HG03575 (cell line): ENCODE data around the gene COBL.

ENCODE experiments used
- ATAC-seq: cut with Tn5 transposase; IDR thresholded peaks from one replicate; pipeline ENCODE4 v1.9.1; 2021; ENCODE audit not compliant: unreplicated experiment, insufficient number of reproducible peaks, low FRiP score; ENCODE audit errors: extremely low read depth

The COBL gene

DNA sequence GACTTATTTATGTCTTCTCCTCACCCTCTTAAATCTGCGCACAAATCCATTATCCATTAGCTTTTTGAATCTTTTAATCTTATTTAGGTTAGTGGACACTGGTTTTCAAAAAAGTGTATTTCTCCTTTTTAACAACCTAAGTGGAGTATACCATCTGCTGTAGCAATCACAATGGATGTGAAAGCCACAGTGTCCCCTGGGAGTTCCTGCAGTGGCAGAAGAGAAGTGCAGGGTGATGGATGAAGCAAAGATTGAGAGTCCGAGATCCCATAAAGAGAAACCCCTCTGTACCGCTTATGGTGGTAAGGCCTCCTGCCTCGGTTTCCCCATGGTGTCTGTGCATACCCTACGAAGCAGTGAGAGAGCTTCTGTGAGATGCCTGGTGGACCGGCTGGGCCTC is 236.4 kb downstream of the COBL start:
- no peak for ATAC-seq

DNA sequence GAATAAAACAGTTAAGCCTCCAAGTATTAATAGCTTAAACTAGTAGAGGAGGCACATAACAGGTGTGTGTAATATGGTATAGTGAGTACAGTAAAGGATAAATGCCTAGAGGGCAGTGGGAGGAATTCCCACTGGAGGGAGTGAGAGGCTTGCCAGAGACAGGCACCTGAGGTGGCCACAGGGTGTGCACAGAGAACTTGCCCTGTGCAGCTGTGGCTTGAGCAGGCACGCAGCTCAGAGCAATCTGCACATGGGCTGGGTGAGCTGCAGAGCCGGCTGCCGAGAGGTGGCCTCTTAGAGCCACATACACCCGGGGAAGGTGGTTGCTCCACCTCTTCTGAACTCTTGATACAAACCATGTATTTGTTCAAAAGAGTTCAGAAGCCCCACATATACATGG is 237.1 kb downstream of the COBL start:
- no peak for ATAC-seq

DNA sequence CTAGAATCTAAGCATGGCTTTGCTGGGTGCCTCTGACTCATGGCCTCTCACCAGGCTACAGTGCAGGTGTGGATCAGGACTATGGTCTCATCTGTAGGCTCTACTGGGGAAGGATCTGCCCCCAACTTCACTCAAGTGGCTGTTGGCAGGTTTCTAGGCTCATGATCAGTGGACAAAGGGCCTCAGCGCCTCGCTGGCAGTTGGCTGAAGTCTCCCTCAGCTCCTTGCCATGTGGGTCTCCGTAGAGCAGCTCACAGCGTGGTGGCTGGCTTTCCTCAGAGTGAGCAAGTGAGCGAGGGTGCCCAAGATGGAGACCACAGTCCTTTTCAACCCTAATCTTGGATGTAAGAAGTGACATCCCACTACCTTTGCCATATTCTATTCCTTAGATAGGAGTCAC is 238.0 kb downstream of the COBL start:
- ATAC-seq, result no peak

DNA sequence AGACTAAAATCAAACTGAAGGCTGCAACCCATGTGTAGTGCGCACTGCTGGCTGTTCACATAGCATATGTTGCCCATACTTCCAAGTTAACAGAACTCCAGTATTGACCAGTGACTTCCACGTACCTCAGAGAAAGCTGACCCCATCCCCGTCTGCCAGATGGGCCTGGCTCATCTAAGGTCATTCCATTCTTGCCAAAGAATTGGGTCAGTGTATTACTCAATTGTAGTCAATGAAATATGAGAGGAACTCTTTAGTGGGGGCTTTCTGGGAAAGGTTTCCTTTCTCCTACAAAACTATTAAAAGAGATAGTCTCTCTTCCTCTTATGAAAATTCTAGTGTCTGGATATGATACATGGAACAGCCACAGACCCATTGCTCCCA is 238.6 kb downstream of the COBL start:
- no peak for ATAC-seq

DNA sequence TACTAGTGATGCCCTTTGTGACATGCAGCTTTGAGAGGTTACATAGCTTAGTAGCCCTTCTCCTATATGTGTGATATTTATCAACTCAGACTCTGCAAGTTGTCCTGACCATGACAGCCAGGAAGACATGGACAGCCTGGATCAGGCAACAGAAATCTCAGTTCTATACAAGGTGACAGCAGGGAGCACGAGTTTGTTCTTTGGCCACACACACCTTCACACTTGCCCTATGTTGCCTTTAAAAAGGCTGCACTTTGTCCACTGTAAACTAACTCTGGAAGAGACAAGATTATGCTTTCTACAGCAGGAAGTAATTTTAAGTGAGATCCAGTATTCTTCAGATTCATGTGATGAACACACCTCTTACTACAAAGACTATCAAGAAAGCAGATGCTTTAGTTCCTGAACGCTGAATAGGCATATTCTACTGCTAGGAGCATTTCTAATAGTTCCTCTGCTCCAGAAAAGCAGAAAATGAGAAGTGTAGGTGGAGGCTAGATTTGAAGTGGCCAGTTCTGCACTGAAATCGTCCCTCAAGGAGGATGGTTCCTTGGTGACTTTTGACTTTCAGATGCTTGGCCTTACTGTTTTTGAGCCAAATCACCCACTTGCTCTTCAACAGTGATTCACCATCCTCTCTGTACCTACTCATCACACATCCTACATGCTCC is 239.2 kb downstream of the COBL start:
- no peak for ATAC-seq

DNA sequence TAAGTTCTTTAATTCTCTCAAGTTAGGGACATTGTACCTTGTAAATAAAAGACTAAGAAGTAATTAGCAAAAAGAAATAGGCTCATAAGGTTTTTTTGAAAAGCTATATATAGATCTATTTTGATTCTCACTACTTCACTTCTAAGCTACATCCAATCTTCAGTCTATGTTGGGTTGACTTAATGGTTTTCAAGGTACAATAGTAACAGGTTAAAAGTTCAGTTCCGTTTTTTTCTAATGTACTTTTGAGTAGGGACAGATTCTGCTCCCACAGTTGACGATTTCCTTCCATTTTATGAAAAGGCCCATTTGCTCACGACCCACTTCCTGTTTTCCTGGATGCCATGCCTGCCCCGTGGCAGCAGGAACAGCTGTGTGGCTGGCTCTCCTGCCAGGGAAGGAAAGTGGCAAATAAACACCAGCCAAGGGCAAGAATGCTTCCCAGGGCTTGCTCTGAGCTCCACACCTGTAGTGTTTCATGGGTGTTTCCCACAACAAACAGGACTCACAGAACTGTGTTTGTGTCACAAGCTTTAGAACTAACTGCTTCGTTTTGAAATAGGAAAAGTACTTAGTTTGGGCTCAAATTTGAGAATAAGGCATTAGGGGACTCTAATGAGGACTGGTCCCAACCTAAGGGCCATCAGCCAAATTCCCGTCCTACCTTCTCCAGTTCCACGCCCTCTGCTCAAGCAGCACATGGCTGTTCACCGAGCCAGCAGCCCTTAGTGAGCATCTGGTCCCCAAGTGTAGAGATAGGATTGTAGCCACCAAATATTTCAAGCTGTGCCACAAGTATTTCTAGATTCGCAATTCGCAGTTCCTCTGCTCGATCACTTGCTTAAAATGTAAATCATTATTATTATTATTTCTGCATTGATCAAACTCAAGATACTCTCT is 240.7 kb downstream of the COBL start:
- no peak for ATAC-seq

DNA sequence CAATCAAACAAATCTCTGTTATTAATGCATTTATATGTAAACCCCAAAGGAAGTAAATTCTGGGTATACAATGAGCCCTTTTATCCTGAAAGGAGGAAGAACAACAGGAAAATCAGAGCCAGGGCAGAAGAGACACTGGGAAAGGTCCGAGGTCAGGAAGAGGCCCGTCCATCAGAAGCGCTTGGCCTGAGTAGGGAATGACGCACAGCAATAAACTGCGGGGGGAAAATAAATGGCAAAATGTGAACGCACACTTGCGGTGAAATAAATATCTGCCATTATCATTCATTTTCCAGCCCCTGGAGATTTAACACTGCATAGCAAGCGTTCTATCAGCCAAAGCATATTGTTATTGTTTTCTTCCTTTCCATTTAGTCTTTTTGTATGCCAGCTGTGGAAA is 243.4 kb downstream of the COBL start:
- ATAC-seq, result no peak

DNA sequence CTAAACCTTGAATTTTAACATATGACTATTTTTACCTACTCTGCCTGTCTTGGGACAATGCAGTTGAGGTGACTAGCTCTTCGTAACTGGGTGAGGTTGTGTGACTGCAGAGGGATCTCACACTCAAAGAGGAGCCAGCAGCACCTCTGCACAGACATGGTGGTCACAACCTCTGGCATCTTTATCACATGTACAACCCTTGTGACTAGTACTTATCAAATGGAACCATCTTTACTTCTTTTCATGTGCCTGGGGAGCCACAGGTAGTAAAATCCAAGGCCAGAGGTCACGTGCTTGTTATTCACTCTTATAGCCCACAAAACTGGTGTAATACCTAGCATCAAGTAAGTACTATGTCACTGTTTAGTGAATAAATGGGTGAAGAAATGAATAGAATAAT is 244.3 kb downstream of the COBL start:
- no peak for ATAC-seq

DNA sequence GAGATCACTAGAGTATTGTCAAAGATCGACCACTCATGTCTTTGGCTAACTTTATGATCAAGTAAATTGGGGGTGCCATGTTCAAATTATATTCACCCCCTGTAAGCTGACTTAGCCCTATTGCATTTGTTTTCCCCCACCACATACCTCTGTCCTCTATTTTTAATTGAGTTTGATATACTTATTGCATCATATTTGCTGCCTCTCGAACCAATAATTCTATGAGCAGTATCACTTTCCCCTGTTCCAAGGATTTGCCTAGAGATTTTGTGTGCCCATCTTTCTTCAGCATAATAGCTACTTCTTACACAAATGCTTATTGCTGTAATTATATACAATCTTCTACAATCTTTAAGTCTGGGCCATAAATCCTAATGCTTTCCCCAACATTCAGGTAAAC is 245.2 kb downstream of the COBL start:
- no peak for ATAC-seq

DNA sequence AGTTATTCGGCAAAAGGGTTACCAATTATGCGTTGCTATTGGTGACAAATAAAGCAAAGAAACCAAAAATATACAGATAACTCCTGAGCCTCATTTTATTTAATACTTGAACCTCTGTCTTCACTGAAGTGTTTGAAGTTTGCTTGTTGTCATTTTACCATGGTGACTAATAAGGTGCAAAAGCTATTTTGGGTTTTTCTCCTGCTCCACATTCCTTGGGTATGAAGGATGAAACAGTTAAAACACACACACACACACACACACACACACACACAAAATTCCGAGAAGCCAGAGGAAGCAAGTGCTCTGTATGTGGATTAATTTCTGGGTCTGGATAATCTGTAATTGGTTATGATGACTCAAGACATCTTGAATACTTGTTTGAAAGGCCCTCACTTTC is 246.5 kb downstream of the COBL start:
- ATAC-seq, result no peak

DNA sequence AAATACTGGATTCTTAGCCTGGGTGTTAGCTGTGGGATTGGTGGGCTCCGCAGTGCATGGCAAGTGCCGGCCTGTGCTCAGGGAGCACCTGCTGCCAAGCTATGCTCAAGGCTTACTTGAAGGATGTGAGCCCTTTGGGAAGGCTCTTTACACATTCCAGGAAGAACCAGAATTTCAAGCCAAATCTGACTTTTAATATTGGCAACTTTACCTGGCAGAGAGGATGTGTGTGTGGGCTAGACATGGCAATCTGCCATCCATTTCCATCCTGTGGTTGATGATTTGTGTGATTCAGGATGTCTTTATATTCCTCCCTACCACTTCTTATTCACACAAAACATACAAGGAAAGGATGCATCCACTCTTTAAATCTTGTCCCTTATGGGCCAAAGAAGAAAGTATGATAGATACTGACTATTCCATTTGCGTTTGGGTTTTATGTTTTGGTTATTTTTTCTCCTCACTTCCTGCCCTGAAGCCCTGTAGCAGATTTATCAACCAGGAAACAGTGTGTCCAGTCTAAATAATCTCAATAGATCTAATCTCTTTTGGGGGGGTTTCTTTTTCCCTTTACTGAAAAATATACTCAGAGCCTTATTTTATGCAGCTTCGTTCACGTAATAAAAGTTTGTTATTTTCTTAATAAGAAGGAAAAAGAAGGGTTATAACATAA is 247.1 kb downstream of the COBL start:
- no peak for ATAC-seq

DNA sequence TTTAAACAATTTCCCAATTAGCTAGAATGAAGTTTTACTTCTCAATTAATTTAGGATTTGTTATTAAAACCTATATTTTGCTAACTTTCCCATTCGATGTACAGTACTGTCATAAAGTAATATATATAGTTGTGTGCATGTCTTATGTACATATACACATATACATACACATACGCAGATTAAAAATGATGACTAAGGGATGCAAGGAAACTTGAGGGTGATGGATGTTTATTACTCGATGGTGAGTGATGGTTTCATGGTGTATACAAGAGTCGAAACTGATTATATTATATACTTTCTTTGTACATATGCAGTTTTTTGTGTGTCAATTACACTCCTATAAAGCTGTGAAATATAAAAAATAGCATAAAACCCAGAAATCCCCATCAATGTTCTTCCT is 248.2 kb downstream of the COBL start:
- no peak for ATAC-seq

DNA sequence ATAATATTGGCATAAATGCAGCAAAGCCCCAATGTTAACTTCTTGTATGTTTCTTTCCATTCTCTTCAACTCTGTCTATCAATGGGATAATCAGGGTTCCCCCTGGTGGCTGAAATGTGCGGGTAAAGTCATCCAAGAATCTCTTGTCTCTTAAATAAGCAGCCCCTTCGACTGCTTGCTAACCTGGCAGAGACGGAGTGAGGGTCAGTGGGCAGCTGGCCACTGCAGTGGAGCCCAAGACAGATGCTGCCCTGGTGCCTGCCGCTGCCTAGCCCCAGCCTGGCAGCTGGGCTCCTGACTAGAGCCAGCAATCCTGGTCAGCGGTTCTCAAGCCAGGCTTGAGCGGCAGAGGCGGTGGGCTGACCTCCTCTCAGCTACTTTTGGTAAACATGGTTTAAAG is 248.9 kb downstream of the COBL start:
- no peak for ATAC-seq

DNA sequence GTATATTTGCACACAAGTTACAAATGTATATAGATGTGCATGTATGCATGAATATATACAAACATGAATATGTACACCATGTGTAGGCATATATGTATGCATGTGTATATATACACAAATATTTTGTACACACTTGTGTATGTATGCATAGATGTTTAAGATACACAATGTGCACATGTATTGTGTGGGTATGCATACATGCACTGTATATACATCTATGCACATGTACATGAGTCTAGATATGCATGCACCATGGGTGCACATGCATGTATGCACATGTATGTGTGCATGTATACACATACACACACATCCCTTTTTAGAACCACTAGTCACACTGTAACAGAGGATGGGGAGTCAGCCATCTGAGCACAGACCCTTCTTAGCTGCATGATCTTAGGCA is 249.4 kb downstream of the COBL start:
- no peak for ATAC-seq

DNA sequence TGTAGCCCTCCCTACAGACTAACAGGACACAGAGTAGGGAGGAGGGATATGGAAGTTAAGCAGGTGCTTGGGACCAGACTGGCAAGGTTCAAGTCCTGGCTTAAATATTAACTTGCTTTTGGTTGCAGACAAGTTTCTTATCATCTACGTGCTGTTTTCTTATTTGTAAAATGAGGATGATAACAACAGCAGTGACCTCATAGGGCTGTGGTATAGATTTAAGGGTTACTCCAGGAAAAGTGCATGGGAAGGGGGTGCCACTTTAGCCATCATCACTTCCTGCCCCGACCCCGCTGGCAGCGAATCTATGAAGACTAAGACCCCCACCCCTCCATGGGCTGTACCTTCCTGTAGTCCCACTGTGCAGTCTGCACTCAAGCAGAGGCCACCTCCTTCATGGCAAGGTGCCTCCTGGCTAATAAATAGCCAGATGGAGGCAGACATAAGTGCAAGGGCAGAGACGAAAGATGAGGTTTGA is 250.2 kb downstream of the COBL start:
- ATAC-seq, result no peak

DNA sequence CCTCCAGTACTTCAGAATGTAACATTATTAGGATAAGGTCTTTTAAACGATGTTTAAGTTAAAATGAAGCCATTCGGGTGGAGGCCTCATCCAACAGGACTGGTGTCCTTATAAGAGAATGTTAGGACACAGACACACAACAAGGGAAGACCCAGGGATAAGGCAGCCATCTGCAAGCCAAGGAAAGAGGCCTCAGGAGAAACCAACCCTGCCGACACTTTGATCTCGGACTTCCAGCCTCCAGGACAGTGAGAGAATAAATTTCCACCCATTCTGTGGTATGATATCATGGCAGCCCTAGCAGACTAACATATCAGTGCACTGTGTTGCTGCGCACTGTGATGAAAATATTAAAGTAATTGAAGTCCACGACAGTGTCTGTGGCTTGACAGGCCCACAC is 250.8 kb downstream of the COBL start:
- ATAC-seq, result no peak

DNA sequence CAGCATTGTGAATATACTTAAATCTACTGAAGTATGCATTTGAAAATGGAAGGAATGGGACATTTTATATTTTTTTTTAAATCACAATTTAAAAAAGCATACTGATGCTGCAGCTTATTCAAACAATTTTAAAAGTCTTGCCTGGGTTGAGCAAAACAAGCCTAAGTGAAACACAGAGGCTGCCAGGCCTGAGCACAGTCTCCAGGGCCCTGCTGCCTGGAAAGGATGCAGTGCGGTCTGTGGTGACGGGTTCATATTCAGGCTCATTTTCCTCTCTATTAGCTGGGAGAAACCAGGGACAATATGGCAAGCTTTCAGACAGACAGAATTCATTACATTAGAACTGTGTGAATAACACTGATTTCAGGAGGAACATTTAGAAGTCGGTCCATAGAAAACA is 251.9 kb downstream of the COBL start:
- ATAC-seq, result no peak

DNA sequence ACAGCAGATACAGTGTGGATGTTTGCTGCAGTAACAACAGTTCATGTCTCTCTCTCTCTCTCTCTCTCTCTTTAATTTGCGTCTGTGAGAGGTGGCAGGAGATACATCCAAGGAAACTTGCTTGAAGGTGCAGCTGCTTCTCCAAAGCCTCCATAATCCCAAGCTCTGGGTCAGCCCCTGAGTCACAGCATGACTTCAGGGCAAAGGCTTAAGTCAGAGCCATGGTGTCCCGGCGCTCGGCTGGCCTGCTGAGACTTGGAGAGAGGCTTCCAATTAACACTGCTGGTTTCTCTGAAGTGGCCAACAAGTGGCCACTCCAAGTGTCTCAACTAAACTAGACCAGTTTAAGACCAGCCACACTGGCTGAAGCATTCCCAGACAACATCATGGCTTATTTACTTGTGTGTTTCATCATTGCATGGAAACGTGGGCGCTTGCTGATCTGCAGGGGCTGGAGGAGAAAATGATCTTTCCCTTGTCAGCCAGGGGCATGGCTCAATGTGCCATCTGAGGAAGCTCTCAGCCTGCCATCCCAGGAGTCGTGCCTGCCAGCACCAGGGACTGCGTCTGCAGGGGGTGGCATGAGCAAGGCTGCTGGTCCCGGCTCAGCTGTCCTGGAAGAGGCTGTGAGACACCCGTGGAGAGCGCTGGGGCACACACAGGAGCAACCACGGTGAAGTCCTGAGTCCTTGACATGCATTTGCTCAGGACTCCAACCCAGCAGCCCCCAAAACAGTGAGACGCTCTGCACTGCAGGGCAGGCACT is 254.2 kb downstream of the COBL start:
- ATAC-seq, result no peak

DNA sequence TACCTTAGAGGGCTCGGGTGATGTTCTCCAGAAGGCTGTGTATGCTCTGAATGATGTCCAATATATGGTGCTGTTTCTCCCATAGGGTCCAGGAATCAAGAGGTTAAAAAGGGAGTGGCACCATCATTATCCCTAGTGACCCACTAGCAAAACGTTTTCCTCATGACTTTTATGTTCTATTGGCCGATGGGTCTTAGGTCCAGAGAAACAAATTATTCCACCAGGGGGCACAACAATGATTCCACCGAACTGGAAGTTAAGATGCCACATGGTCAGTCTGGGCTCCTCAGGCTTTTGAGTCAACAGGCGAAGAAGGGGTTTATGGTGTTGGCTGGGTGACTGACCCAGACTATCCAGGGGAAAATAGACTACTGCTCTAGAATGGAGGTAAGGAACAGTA is 256.1 kb downstream of the COBL start:
- ATAC-seq, result no peak
